ENCODE measurements around the gene PAPOLB. TPM values are rescaled to one million over a fixed set of nuclear protein-coding genes. Genes with fewer than 3 reads are reported as not detected.

Gene PAPOLB
- total RNA-seq, 4 donors from 2014 or later, result 0.12 to 1.4 (median 0.31) TPM

Small RNA genes lying within 50 kb of the gene (small RNA-seq; reads per million reads assigned to genes)
- not detected for gene RF00019

Other genes starting within 250 kb of the PAPOLB start
- 10 to 100 TPM; 10.8 to 35.0 (median 20.4) TPM for gene FOXK1, start 179.7 kb downstream of the PAPOLB start, total RNA-seq
- 10 to 100 TPM; 14.8 to 36.9 (median 28.1) TPM for gene AP5Z1, start 86.4 kb downstream of the PAPOLB start, total RNA-seq
- gene RADIL, start 21.7 kb upstream of the PAPOLB start, total RNA-seq, result 10 to 100 TPM in 1 of 4 donors, 1 to 10 TPM in 3; 1.1 to 12.3 (median 4.4) TPM
- not detected for gene MMD2, start 97.2 kb upstream of the PAPOLB start, total RNA-seq
- 10 to 100 TPM in 1 of 4 donors, 1 to 10 TPM in 3; 6.7 to 14.8 (median 8.5) TPM for gene RBAK, start 183.8 kb upstream of the PAPOLB start, total RNA-seq

Data from omental fat pad (tissue), 4 donors.